ENCODE data around the gene COL15A1.

Gene COL15A1

GRCh38 chr9:98961513-98962180, 17.9 kb downstream of the COL15A1 start:
- no peak overlapping the region for H3K4me3 ChIP-seq (ENCODE audit: low read depth, low read length)
- no peak for TF ChIP-seq CTCF (IDR thresholded peaks at IDR 0.05; ENCODE audit: borderline replicate concordance, insufficient read depth, low read depth, low read length)

- no peak for TF ChIP-seq CTCF (IDR thresholded peaks at IDR 0.05; ENCODE audit: borderline replicate concordance, insufficient read depth, low read depth, low read length)
- no peak overlapping the region for H3K4me3 ChIP-seq (ENCODE audit: low read depth, low read length)
These were observed 18.5 kb downstream of the COL15A1 start for GRCh38 chr9:98962181-98962560.

- no peak overlapping the region for H3K4me3 ChIP-seq (ENCODE audit: low read depth, low read length)
- TF ChIP-seq CTCF (IDR thresholded peaks at IDR 0.05; ENCODE audit: borderline replicate concordance, insufficient read depth, low read depth, low read length): no peak
These were observed 19.2 kb downstream of the COL15A1 start for GRCh38 chr9:98962861-98963260.

GRCh38 chr9:98964201-98964600, 20.5 kb downstream of the COL15A1 start:
- TF ChIP-seq CTCF (IDR thresholded peaks at IDR 0.05; ENCODE audit: borderline replicate concordance, insufficient read depth, low read depth, low read length): no peak
- no peak overlapping the region for H3K4me3 ChIP-seq (ENCODE audit: low read depth, low read length)

GRCh38 chr9:98964911-98965336, 21.2 kb downstream of the COL15A1 start:
- TF ChIP-seq CTCF (IDR thresholded peaks at IDR 0.05; ENCODE audit: borderline replicate concordance, insufficient read depth, low read depth, low read length): no peak
- H3K4me3 ChIP-seq (ENCODE audit: low read depth, low read length): no peak overlapping the region

GRCh38 chr9:98966676-98967075, 23.0 kb downstream of the COL15A1 start:
- no peak for TF ChIP-seq CTCF (IDR thresholded peaks at IDR 0.05; ENCODE audit: borderline replicate concordance, insufficient read depth, low read depth, low read length)
- no peak overlapping the region for H3K4me3 ChIP-seq (ENCODE audit: low read depth, low read length)

GRCh38 chr9:98967257-98967656, 23.6 kb downstream of the COL15A1 start:
- H3K4me3 ChIP-seq (ENCODE audit: low read depth, low read length): no peak overlapping the region
- TF ChIP-seq CTCF (IDR thresholded peaks at IDR 0.05; ENCODE audit: borderline replicate concordance, insufficient read depth, low read depth, low read length): no peak
